ENCODE results near the gene MILR1.
"Not testable (repeated sequence)": the region's sequence is repeated elsewhere in the genome, so short reads cannot be mapped to it uniquely, and the experiment has no call there.

Gene MILR1

DNA sequence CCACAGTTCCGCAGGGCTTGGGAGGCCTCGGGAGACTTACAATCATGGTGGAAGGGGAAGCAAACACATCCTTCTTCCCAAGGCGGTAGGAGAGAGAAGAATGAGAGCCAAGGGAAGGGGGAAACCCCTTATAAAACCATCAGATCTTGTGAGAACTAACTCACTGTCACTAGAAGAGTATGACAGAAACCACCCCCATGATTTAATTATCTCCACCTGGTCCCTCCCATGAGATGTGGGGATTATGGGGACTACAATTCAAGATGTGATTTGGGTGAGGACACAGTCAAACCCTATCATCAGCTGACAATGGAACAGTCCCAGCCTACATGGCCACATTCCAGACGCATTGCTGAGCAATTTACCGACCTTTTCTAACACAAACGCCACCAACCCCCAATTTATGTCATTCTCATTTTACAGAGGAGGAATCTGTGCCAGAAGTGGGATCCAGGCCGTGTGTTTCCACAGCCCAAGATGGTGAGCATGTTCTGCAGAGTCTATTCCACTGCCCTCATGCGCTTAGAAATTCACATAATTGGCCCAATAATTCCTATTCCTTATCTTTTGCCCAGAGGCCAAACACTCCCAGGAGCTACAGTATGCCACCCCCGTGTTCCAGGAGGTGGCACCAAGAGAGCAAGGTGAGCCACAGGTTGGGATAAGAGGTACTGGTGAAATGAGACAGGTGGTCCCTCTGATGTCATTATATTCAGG lies 17.3 kb downstream of the MILR1 start:
- in situ Hi-C loops (cut with MboI; ENCODE audit: low sequenced_read_pairs): no loop called here

DNA sequence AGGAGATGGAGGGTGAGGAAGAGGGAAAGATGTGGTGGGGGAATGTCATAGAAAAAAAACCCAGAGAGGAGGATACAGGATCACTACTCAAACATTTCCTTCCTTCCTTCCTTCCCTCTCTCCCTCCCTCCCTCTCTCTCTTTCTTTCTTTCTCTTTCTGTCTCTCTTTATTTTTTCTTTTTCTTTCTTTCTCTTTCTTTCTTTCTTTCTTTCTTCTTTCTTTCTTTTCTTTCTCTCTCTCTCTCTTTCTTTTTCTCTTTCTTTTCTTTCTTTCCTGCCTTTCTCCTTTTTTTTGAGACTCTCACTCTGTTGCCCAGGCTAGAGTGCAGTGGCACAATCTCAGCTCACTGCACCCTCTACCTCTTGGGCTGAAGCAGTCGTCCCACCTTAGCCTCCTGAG lies 17.9 kb downstream of the MILR1 start:
- in situ Hi-C loops (cut with MboI; ENCODE audit: low sequenced_read_pairs): not testable (repeated sequence)

DNA sequence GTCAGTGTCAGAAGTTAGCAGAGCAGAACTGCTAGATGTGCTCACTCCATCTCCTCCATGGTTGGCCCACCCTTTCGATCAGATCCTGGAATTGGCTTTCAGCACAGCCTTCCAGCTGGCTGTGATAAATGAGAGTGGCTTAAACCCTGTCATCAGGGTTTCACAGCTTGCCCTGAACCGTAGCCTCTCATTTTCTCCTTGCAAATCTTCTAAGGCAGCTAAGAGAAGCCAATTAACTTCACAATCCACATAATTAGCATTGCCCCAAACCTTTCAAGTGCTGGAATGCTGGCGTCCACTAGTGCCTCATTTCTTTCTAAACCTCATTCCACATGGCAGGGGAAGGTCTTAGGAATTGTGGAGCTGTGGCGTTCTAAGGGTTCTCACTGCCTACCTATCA lies 21.7 kb downstream of the MILR1 start:
- in situ Hi-C loops (cut with MboI; ENCODE audit: low sequenced_read_pairs): no loop called here

DNA sequence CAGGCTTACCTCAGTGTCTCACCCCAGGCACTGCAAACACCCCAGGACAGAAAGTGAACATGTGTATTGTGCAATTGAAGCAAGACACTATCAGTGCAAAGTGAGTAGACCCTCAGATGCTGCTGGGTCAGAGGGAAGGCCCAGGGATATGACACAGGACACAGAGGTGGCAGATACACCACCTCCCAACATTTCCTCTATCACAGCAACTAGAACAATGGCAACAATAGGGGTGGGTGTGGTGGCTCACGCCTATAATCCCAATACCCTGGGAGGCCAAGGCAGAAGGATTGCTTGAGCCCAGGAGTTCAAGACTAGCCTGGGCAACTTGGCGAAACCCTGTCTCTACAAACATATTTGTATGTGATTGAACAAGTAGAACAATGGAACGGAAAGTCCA lies 22.5 kb downstream of the MILR1 start:
- in situ Hi-C loops (cut with MboI; ENCODE audit: low sequenced_read_pairs): no loop called here

DNA sequence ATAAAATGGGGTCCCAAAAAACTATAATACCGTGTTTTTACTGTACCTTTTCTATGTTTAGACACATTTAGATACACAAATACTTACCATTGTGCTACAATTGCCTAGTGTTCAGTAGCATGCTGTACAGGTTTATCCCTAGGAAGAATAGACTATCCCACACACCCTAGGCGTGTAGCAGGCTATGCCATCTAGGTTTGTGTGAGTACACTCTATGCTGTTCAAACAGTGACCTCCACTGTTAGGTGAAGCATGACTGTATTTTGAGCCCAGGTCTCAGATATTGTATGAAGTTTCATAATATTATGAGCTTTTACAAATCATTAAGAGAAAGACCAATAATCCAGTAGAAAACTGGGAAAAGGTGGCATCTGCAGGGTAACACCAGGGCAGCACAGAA lies 23.6 kb downstream of the MILR1 start:
- in situ Hi-C loops (cut with MboI; ENCODE audit: low sequenced_read_pairs): no loop called here

DNA sequence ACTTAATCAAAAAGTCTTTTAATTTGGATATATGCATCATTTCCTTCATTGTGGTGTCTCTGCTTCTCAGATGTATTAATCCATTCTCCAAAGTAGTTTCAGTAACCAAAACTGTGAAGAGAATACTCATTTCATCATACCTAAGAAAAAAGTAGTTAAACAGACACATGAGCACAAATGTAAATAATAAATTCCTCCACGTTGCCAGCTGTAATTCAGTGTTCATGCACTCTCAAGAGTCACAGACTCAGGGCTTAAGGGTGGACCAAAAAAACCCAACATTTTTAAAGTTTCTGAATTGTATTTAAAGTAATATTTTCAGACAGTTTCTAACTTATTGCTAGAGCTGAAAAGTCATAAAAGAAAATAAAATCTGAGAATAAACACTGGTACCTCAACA lies 28.9 kb downstream of the MILR1 start:
- in situ Hi-C loops (cut with MboI; ENCODE audit: low sequenced_read_pairs): no loop called here

DNA sequence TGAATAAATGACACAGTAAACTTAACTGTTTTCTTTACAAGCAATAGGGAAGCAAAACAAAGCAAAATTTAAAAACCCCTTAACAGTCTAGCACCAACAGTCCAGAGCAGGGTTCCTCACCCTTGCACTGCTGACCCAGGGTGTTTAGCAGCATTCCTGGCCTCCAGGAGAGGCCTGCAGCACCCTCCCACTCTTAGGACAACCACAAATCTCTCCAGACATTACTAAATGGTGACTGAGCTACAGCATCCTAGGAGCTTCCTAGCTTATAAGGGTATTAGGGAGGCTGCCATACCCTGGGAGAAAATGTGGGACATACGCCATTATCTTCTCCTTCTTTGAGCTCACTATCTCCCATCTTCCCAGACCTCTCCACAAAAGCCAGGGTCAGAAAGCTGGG lies 32.0 kb downstream of the MILR1 start:
- in situ Hi-C loops (cut with MboI; ENCODE audit: low sequenced_read_pairs): no loop called here

DNA sequence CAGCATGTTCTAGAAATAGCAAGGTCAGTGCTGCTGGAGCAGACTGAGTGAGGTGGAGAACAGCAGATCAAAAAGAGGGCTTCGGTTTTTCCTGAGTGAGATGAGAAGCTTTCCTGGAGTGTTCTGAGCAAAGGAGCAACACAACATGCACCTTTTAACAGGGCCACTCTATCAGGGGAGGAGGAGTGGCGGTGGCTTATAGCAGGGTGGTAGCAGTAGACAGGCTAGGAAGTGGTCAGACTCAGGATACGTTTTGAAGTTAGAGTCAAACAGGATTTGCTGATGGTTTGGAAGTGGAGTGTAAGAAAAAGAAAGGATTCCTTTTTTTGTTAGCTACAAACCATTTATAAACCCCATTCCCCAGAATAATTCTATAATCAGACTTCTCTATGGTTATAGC lies 35.5 kb downstream of the MILR1 start:
- in situ Hi-C loops (cut with MboI; ENCODE audit: low sequenced_read_pairs): no loop called here

DNA sequence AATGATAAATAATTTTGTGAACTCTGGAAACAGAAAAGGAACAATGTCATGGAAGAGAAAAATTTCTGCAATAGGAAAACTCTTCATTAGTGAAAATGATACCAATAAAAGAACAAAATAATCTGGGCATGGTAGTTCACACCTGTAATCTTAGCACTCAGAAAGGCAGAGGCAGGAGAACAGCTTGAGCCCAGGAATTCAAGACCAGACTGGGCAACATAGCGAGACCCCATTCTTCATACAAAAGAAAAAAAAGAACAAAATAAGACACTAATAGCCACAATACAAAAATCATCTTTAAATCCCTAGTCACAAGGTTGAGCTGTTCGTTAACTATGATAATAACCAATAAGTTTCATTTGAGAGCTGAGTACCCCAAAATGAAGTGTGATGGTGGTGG lies 39.4 kb downstream of the MILR1 start:
- in situ Hi-C loops (cut with MboI; ENCODE audit: low sequenced_read_pairs): no loop called here

DNA sequence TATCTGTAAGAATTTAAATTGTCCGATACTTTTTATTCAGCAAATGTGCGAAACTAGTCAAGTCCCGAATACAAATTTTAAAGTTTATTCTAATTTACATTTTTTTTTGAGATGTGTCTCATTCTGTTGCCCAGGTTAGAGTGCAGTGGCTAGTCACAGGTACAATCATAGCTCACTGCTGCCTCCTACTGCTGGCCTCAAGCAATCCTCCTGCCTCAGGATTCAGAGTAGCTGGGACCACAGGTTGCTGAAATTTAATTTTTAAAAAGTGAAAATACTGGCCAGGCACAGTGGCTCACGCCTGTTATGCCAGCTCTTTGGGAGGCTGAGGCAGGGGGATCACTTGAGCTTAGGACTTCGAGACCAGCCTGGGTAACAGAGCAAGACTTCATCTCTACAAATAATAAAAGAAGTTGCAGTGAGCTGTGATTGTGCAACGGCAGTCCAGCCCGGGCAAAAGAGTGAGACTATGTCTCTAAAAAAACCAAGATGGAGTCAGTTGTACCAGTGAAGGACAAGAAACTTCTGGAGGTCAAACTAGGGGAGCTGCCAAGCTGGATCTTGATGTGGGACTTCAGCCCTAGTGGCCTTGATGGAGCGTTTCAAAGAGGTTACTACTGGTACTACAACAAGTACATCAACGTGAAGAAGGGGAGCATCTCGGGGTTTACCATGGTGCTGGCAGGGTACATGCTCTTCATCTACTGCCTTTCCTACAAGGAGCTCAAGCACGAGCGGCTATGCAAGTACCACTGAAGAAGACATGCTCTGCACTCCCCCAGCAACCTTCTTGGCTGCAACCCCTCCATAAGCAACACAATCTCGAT lies 42.3 kb downstream of the MILR1 start:
- in situ Hi-C loops (cut with MboI; ENCODE audit: low sequenced_read_pairs): loop anchor here (5.0 kb wide), 2 partner anchors 69 to 169 kb away; no protein-coding TSS in a partner anchor

DNA sequence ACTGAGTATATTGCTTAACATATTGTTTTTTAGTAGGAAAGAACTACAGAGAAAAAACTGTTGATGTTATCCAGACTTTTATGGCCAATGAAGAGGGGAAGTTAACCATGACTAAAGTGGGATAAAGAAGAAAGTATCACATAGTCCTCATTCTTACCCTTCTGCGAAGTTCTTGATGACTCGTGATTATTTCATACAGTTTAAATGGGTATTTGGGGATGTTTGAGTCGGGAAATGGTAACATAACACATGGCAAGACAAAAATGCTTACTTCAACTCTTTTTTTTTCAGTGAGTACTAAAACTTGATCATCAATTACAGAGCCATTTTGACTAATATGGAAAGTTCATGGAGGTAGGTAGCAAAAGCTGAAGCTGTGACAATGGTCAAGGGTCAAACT lies 43.1 kb downstream of the MILR1 start:
- in situ Hi-C loops (cut with MboI; ENCODE audit: low sequenced_read_pairs): loop anchor here (5.0 kb wide), 2 partner anchors 70 to 170 kb away; no protein-coding TSS in a partner anchor

DNA sequence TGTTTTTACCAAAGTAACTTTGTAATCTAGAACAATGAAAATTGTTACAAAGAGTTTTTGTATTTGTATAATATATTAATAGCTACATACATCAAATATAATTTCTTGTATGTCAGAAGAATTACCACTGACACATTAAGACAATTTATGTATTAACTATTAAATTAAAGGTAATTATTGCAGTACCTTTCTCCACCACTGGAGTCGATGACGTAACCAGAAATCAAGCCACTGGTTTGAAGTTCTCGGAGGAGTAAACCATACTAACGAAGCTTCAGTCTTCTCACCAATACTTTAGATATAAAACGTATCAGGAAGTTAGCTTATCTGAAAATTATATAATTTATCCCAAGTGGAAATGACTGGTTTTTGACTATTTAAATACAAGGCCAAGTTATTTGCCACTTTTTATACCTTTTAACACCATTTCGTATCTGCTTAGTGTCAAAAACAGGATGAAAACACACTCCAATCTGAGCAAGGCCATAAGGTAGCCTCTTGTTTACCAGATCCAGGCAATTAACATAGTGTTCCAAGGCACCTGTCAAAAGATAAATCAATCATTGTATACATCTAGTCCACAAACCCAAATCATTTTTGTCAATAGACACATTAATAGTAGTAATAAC lies 43.7 kb downstream of the MILR1 start:
- in situ Hi-C loops (cut with MboI; ENCODE audit: low sequenced_read_pairs): loop anchor here (5.0 kb wide), 2 partner anchors 70 to 170 kb away; no protein-coding TSS in a partner anchor

DNA sequence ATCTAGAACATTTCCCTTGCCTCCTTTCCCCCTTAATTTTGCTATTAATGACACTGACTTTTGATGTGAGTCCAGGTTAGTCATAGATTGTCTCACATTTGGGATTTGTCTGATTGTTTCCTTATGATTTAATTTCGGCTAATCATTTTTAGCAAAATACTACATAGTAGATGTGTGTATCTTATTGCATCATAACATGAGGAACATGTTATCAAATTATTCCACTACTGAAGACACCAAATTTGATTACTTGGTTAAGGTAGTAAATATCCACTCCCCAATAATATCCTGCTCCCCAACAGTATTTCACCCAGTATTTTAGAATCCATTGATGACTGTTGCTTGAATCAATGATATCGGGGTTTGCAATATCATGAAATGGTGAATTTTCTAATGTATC lies 45.2 kb downstream of the MILR1 start:
- in situ Hi-C loops (cut with MboI; ENCODE audit: low sequenced_read_pairs): loop anchor here (5.0 kb wide), 2 partner anchors 72 to 172 kb away; no protein-coding TSS in a partner anchor

DNA sequence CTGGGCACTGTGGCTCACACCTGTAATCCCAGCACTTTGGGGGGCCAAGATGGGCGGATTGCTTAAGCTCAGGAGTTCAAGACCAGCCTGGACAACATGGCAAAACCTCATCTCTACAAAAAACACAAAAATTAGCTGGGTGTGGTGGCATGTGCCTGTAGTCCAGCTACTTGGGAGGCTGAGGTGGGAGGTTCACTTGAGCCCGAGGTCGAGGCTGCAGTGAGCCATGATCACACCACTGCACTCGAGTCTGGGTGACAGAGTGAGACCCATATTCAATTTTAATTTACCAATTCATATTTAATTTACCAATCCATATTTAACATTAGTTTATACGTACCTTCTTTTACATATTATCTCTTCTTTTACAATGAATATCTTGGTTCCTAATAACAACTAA lies 46.4 kb downstream of the MILR1 start:
- in situ Hi-C loops (cut with MboI; ENCODE audit: low sequenced_read_pairs): not testable (repeated sequence)

DNA sequence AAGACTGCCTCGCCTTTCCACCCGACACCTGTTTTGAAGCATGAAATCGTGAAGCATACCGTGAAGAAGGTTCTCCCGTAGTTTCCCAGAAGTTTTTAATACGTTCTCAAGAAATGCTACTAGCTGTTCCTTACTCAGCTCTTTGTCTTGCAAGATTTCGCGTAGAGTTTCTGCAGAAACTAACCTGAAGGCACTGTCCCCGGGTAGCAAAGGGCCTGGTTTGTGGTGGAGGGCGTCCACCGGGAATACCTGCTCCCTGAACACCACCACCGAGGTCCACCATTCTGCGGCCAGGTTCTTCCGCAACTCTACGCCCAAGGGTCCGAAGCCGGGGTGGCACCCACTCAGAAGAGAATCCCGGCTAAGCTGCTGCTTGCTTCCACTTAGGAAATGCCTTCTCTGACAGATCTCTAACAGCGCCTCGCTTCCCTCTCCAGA lies 47.5 kb downstream of the MILR1 start:
- in situ Hi-C loops (cut with MboI; ENCODE audit: low sequenced_read_pairs): no loop called here

DNA sequence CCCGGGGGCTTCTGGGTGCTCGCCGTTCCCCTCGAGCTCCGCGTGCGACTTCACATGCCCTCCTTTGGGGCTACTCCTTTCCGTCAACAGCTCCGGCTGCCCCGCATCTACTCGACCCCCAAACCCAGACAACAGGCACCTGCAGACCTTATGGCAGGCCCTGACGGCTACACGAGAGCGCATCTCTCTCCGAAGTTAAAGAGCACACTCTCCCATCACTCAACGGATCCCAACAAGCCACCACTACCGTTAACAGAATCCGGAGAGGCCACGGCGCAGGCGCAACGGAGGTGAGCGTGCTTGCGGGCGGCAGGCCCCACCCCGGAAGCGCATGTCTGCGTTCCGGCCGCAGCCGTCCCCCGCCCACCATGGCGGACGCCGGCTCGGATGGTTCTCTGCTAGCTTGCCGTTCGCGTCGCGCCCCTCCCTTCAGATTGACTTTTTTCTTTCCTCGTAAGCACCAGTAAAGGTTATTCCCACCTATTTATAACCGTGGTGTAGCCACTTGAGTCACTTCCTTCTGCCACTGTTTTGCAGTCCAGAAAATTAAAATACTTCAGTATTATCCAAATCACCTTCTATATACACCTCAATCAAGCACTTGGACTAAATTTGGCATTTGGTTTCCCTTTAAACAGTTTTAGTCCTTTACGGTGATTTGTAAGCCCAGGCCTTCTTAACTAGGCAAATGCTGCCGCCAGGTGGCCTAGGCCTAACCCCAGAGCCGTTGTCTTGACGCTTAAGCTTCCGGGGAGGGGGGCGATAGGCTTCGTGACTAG lies 48.1 kb downstream of the MILR1 start, which contains the start of gene POLG2:
TSS of gene POLG2 (minus strand) at position 269 of the 779 bp plus-strand sequence. CDS start at position 183, 86 bp downstream.
- in situ Hi-C loops (cut with MboI; ENCODE audit: low sequenced_read_pairs): no loop called here

DNA sequence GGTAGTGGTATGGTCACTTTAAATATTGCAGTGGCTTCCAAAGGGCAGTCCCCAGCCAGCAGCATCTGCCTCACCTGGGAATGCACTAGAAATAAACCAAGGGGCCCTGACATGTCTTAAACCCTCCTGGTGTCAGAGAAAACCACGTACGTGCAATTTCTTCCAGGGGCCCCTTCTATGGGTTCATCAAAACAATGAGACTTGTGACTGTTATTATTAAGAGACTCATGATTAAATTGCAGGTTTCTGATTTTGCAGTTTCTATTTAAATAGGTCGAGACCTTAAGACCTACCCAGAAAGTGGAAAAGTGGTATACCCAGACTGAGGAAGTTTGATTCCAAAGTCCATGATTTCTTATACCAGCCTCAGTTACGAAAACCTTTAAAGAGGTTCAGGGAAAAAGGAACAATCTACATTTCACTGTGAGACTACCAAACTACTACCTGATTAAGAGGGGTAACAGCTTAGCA lies 48.7 kb downstream of the MILR1 start:
- in situ Hi-C loops (cut with MboI; ENCODE audit: low sequenced_read_pairs): no loop called here

DNA sequence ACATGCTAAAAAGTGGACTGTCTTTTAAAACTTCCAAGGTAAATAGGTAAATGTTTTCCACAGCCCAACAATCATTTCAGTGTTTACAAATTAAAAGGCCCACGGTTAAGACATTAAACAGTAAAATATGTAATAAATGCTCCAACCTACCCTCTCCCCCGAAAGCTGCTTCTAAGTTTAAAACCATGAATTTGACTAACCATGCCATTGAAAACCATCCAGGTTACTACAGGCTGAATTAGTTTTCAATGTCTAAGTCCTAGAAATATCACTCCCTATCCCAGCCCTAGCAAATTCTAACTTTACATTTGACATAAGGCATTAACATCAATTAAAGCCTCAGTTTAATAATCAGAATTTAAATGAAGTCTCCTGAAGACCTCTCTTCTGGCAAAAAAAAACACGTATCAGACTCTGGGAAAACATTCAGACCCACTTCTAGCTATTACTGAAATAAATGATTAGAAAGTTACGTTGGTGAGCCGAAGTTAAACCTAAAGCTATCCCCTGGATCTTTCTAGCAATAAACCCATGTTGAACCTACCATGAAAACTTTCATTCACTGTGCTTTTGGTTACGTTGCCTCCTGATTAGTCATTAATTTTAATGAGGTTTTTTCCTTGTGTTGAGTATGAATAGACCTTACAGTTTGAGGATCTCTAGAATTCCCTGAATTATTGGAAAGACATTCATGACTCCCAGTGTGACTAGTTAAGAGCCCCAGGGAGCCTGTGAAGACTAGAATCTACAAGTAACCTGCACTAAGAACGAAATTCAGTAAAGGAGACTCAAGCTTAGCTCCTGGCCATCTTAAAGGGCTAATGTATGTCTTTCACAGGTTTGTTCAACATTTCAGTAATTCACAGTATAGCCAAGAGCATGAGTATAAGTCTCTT lies 49.6 kb downstream of the MILR1 start:
- in situ Hi-C loops (cut with MboI; ENCODE audit: low sequenced_read_pairs): no loop called here

DNA sequence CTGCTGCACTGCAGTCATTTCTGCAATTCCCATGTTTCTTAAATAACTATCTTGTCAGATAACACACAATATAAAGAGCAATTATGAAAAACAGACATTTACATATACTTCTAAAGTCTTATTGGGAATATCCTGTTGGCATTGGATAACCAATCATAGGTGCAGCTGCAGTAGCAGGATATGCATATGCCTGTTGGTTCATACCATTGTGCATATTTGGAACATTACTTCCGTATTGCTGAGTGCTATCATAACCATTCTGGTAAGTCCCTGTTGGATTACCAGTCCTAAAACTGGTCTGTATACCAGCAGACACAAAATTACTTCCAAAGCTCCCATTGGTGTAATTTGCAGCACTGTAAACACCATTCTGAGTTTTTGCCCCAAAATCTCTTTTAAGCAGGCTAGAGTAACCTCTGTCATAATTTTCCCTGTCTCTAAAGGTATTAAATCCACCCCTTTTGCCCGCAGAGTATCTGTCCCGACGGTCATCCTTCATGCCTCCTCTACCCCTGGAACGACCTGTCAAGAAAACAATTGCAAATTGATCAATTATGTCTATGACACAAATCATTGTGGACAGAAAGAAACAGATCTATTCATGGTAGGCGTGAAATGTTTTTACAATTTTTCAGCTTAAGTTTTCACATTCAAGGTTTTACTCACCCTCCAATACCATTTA lies 51.0 kb downstream of the MILR1 start:
- in situ Hi-C loops (cut with MboI; ENCODE audit: low sequenced_read_pairs): no loop called here

Measured in HL-60/S4 (cell line).